ENCODE results near the gene CAMKK2. TPM values are rescaled to one million over a fixed set of nuclear protein-coding genes. Genes with fewer than 3 reads are reported as not detected.
A peak's percentile ranks its signal among the peaks of the same experiment; 100 is the strongest.

Gene CAMKK2
- total and polyA plus RNA-seq, 2 donors from 2014 or later: 16.3 to 35.6 TPM

- DNase-seq: peak in 1 of 5 donors; percentile 55
- no peaks in the 10 kb centered on the region for H3K9me3 ChIP-seq (ENCODE audit: control insufficient read depth in 2 of 3, insufficient read depth in 1 of 3, low read length in 3 of 3)
- no peaks in the 10 kb centered on the region for H3K4me1 ChIP-seq (ENCODE audit: control insufficient read depth in 2 of 3, insufficient read depth in 2 of 3, low read depth in 1 of 3, low read length in 3 of 3)
- H3K27me3 ChIP-seq (ENCODE audit: control insufficient read depth, insufficient read depth, low read length): no peaks in the 10 kb centered on the region
- no peak for FAIRE-seq
- no peak overlapping the region for H3K27ac ChIP-seq (ENCODE audit: low read depth in 2 of 2, low read length in 2 of 2)
- peaks cover 0 to 17% (median 3%) of the 10 kb centered on the region in 3 donors for H3K36me3 ChIP-seq (ENCODE audit: control insufficient read depth in 2 of 3, insufficient read depth in 3 of 3, low read length in 3 of 3)
- H3K4me3 ChIP-seq (ENCODE audit: low read length in 3 of 3): no peak overlapping the region
- intact Hi-C loops (cut with DNase I): no loop called here
- no peak for TF ChIP-seq CTCF (IDR thresholded peaks at IDR 0.05; ENCODE audit: borderline replicate concordance, extremely low read depth, insufficient read depth)
- H3K9ac ChIP-seq (ENCODE audit: low read length in 3 of 3): no peak overlapping the region
Observed at GRCh38 chr12:121274036-121274763, 22.3 kb downstream of the CAMKK2 start.

GRCh38 chr12:121273364-121273896 is 23.1 kb downstream of the CAMKK2 start:
- FAIRE-seq (no peak), DNase-seq (no peak)
- no peaks in the 10 kb centered on the region for H3K4me1 ChIP-seq (ENCODE audit: control insufficient read depth in 2 of 3, insufficient read depth in 2 of 3, low read depth in 1 of 3, low read length in 3 of 3)
- TF ChIP-seq CTCF (IDR thresholded peaks at IDR 0.05; ENCODE audit: borderline replicate concordance, extremely low read depth, insufficient read depth): no peak
- no peak overlapping the region for H3K4me3 ChIP-seq (ENCODE audit: low read length in 3 of 3)
- H3K9ac ChIP-seq (ENCODE audit: low read length in 3 of 3): no peak overlapping the region
- H3K36me3 ChIP-seq (ENCODE audit: control insufficient read depth in 2 of 3, insufficient read depth in 3 of 3, low read length in 3 of 3): peaks cover 0 to 18% (median 4%) of the 10 kb centered on the region in 3 donors
- no peaks in the 10 kb centered on the region for H3K27me3 ChIP-seq (ENCODE audit: control insufficient read depth, insufficient read depth, low read length)
- no peak overlapping the region for H3K27ac ChIP-seq (ENCODE audit: low read depth in 2 of 2, low read length in 2 of 2)
- intact Hi-C loops (cut with DNase I): no loop called here
- H3K9me3 ChIP-seq (ENCODE audit: control insufficient read depth in 2 of 3, insufficient read depth in 1 of 3, low read length in 3 of 3): no peaks in the 10 kb centered on the region

- peaks cover 4 to 21% (median 7%) of the 10 kb centered on the region in 3 donors for H3K36me3 ChIP-seq (ENCODE audit: control insufficient read depth in 2 of 3, insufficient read depth in 3 of 3, low read length in 3 of 3)
- H3K27ac ChIP-seq (ENCODE audit: low read depth in 2 of 2, low read length in 2 of 2): no peak overlapping the region
- no peak overlapping the region for H3K4me3 ChIP-seq (ENCODE audit: low read length in 3 of 3)
- no peaks in the 10 kb centered on the region for H3K4me1 ChIP-seq (ENCODE audit: control insufficient read depth in 2 of 3, insufficient read depth in 2 of 3, low read depth in 1 of 3, low read length in 3 of 3)
- no peak overlapping the region for H3K9ac ChIP-seq (ENCODE audit: low read length in 3 of 3)
- H3K27me3 ChIP-seq (ENCODE audit: control insufficient read depth, insufficient read depth, low read length): no peaks in the 10 kb centered on the region
- FAIRE-seq (no peak), DNase-seq (no peak)
- no peaks in the 10 kb centered on the region for H3K9me3 ChIP-seq (ENCODE audit: control insufficient read depth in 2 of 3, insufficient read depth in 1 of 3, low read length in 3 of 3)
- intact Hi-C loops (cut with DNase I): no loop called here
- TF ChIP-seq CTCF (IDR thresholded peaks at IDR 0.05; ENCODE audit: borderline replicate concordance, extremely low read depth, insufficient read depth): no peak
Observed at GRCh38 chr12:121267822-121268221, 28.7 kb downstream of the CAMKK2 start.

Data from kidney (tissue), 14 donors.